Posterior cingulate gyrus (tissue), 11 donors: ENCODE data around the gene PPP6R2.

Experiments
- DNase-seq, 10 donors: peaks; one replicate each; pipeline versions ENCODE4 v3.0.0 to v3.0.0-alpha.2; 2020 to 2021; ENCODE audit warnings: mixed read lengths in 3 of 10
- intact Hi-C: fragments of 100-400 bp; cut with DNase I; formaldehyde crosslinking; loops from one replicate; pipeline ENCODE4 v1.15.1; 2023

PPP6R2 gene

DNA sequence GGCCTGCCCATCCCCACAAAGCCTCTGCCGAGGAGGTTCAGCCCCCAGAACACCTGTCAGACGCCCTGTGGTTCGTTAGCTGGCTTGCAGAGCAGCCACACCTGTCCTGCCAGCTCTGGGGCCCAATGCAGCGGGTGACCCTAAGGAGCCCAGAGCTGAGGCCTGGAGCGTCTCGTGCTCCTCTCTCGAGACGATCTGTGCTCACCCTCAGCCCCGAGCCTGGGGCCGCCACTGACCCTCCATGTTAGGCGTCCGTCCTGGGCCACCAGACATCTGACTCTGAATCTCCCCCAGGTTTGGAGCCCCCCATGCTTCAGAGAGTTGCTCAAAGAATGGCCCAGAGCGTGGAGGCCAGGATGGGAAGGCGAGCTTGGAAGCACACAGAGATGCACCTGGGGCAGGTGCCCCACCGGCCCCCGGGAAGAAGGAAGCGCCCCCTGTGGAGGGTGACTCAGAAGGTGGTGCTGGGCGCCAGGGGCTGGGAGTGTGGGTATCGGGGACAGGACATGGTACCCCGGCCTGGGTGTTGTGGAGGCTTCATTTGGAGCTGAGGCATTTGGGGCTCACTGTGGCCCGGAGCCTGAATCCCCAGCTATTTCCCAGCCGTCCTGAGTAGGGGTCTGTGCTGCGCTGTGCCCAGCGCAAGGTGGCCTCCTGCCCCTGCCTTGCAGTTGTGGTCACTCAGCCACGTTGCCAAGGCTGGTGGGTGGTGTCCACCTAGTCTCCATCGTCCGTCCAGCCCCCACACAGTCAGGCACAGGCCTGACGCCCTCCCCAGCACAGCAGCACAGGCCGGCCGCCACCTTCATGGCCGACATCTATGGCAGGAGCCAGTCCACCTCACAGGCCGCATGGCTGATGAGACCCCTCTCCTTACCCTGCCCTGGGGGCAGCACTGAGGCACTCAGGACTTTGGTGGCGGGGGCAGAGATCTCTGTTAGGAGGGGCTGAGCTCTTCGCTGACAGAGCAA lies 95.5 kb downstream of the PPP6R2 start:
- peak in 2 of 10 donors; percentile 59 to 81 for DNase-seq
- intact Hi-C loops, result no loop called here

GRCh38 chr22:50439314-50439870 lies 96.3 kb downstream of the PPP6R2 start:
- intact Hi-C loops, result no loop called here
- DNase-seq, result peak in 1 of 10 donors; percentile 75

DNA sequence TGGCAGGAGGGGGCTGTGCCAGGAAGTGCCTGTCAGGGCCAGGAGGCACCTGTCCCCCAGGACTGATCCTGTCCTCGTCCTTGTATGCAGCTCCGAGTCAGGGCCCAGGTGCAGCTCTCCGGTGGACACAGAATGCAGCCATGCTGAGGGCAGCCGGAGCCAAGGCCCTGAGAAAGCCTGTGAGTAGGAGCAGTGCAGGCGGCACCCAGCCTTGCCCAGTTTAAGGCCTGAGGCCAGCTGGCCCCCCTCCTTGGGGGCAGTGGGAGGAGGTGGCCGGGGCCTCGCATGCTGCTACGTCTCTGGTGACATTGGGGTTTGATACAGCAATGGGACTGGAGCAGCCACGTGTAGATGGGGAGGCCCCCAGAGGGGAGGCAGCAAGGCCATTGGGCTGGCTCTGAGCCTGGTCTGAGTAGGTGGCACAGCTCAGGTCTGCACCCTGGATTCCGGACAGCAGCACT lies 96.8 kb downstream of the PPP6R2 start:
- DNase-seq, result no peak
- intact Hi-C loops, result no loop called here

GRCh38 chr22:50440544-50441249 lies 97.6 kb downstream of the PPP6R2 start:
- intact Hi-C loops, result no loop called here
- DNase-seq, result peak in 2 of 10 donors; percentile 6 to 82

DNA sequence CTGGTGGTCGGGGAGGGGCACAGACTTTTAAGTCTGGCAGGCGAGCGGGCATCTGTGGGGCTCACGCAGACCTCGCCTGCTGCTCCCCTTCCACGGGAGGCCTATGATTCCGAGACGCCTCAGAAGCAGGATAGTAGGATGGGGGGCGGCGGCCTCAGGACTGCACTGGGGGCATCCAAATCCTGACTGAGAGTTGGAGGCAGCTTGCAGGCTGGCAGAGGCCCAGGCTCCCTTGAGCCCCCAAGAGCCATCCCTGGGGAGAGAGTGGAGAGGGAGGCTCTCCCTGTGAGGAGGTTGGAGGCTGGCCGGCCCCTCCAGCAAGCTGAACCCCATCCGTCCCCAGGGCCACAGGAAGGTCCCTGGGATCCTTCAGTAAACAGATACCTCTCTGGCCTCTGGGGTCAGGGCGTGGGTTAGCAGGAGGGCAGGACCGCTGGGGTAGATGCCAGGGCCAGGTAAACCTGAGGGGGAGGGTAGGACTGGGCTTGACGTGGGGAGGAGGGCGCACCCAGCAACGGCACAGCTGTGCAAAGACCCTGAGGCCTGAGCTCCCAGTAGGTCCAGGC lies 98.4 kb downstream of the PPP6R2 start:
- peak in 1 of 10 donors; percentile 77 for DNase-seq
- intact Hi-C loops, result no loop called here

DNA sequence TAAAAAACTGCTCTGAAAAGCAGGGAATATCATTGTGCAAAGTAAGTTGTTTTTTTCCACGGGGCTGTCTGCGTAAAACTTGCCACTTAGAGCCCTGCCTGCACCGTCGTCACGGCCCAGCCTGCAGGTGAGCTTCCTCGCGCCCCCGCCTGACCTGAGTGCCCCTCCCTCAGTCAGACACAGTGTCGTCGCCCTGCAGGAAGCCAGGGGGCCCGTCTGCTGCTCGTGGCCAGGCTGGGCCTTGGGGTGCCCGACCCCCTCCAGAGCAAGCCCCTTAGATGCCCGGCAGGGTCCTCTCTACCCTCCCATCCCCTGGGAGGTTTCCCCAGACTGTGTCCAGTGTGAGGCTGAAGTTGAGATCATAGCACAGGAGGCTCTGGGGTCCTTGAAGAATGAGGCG lies 100.1 kb downstream of the PPP6R2 start:
- DNase-seq, result peak in 1 of 10 donors; percentile 75
- intact Hi-C loops, result no loop called here

- peak in 1 of 10 donors; percentile 86 for DNase-seq
- intact Hi-C loops, result no loop called here
These were observed 100.9 kb downstream of the PPP6R2 start for GRCh38 chr22:50443801-50444625.

DNA sequence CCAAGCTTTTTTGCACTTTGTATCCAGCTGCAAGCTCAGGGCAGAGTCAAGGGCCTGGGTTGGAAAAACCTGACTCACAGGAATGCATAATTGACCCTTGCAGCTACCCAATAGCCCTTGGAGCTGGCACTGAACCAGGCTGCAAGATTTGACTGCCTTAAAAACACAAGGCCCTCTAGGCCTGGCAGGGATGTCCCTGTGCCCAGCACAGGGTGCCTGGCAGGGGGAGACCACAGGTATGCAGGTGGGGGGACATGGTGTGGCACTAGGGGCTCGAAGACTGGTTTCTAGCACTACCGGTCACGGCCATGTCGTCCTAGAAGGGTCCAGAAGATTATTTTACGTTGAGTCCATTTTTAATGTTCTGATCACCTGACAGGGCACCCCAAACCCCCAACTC lies 101.5 kb downstream of the PPP6R2 start:
- intact Hi-C loops, result no loop called here
- DNase-seq, result peak in 1 of 10 donors; percentile 62

DNA sequence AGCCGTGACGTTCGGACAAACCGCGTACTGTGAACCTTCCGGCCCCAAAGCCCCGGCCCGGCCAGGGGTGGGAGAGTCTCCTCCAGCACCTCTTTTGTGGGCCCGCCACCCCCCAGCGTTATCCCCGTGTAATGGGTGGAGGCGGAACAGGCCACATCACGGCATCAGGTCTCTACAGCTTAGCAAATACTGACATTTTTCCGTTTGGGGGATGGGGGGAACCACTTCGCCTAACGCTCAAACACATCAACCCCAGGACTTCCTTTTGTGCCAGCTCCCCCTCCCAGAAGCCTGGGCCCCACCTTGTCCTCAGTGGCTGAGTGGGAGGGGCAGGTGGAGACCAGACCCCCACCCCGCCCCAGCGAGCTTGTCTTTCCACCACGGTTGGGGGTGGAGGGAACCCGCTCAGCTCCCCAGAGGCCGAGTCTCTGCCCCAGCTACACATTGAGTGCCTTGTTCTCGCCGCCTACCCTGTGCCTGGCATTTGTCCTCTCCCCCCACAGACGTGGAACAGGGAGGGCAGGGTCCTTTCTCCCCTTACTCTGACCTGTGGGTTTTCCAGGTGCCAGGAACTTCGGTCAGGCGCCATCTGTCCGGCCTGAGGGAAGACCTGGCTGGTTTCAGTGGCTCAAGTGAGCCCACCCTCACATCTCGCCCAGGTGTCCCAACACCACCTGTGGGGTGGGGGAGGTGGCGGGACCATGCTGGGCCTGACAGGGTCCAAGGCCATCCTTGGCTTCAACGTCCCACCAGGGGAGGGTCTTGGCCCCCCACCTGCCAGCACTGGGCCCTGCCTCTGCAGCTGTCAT lies 102.1 kb downstream of the PPP6R2 start:
- intact Hi-C loops, result no loop called here
- peak in 1 of 10 donors; percentile 86 for DNase-seq

DNA sequence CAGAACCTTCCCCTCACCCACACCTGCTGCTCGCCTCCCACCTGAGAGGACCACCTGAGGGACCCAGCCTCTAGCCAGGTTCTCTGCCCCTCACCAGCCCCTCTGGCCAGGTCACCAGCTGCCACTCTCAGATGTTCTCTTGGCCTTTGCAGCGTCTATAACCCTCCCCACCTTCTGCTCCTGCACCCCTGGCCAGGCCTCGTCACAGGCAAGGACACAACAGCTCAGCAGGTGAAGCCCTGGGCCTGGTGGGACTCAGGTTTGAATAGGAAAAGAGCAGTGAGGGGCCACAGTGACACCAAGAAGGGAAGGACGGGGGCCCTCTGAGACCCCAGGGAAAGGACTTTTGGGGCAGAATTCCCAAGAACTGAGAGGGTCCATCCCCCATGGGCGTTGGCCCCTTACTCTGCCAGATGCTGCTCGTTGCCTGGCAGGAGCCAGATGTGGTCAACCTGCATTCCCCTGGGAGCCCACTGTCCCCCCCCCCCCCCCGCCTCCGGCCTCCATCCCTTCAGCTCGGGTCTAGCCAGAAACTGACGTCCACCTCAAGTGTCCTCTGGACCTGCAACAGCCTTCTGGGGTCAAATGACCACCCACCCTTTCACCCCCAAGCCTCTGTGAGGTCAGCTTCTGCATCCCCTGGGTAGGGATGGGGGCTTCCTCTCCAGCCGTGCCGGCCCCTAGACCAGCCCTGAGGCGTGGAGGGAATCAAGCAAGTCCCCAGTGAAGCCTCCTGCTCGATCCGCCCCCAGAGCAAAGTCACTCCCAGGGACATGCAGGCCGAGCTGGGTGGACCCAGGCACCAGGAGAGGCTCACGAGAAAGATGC lies 103.0 kb downstream of the PPP6R2 start:
- no peak for DNase-seq
- intact Hi-C loops, result no loop called here

DNA sequence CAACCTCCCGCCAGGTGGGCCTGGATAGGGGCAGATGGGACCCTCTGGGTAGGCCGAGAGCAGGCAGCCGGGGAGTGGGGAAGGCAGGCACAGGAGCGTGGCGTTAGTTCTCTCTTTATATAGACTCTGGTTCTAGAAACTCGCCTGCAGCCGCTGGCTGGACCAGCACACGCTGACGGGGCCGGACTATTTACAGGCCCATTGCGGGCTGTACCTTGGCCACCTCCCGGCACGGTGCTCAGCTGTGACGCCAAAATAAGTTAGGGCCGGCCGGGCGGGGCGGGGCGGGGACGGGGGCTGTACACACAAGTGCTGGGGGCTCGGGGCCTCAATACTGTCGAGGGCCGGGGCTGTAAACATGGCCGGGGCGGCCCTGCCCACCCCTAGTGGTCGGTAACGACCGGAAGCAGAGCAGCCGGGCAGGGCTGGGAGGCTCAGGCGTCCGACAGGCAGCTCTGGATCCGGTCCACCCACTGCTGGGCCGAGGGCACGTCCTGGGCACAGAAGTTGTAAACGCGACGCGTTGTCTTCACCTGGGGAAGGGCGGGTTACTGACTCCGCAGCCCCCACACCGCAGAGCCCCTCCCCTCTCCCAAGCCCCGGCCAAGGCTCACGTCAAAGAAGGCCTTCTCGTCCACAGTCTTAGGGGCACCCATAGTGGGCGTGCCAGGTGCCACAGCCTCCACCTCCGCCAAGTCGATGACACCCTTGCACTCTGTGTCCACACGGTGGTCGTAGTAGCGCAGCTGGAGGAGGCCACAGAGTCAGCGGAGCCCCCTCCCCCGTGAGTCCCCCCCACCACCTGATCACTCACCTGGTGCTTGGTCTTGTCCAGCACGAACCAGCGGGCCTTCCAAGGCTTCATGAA lies 103.8 kb downstream of the PPP6R2 start:
- intact Hi-C loops, result no loop called here
- no peak for DNase-seq

- DNase-seq, result peak in 1 of 10 donors; percentile 77
- intact Hi-C loops, result no loop called here
These were observed 104.7 kb downstream of the PPP6R2 start for GRCh38 chr22:50447576-50448551.

- intact Hi-C loops, result no loop called here
- DNase-seq, result no peak
These were observed 109.5 kb downstream of the PPP6R2 start for GRCh38 chr22:50452649-50453048.

- intact Hi-C loops, result no loop called here
- no peak for DNase-seq
These were observed 111.5 kb downstream of the PPP6R2 start for GRCh38 chr22:50454556-50455075.

DNA sequence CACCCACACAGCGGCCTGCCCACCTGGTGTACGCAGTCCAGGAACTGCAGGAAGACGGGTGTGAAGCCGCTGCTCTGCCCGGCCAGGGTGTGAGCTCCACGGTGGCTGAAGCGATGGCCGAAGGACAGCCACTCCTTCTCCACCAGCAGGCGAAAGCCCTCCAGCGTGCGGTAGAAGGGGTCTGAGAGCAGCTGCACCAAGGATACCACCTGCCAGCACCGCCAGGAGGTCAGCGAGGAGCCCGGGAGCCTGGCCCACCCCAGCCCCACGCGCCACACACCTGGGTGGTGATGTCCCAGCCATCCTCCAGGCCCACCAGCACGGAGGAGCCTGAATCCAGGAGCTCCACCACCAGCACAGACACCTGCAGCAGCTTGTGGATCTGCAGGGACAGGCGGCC lies 112.1 kb downstream of the PPP6R2 start:
- intact Hi-C loops, result no loop called here
- no peak for DNase-seq

- intact Hi-C loops, result no loop called here
- DNase-seq, result no peak
These were observed 112.9 kb downstream of the PPP6R2 start for GRCh38 chr22:50456026-50456425.
